CD4-positive, alpha-beta T cell treated with Interleukin-15 for 1 hour (primary cell): Measurements from ENCODE around the gene FGFR1OP2.
A peak's percentile ranks its signal among the peaks of the same experiment; 100 is the strongest.
"Not testable (repeated sequence)": the region's sequence is repeated elsewhere in the genome, so short reads cannot be mapped to it uniquely, and the experiment has no call there.

Experiments used
- DNase-seq: peaks from one replicate; pipeline ENCODE4 v3.0.0-alpha.2; 2020

The FGFR1OP2 gene

DNA sequence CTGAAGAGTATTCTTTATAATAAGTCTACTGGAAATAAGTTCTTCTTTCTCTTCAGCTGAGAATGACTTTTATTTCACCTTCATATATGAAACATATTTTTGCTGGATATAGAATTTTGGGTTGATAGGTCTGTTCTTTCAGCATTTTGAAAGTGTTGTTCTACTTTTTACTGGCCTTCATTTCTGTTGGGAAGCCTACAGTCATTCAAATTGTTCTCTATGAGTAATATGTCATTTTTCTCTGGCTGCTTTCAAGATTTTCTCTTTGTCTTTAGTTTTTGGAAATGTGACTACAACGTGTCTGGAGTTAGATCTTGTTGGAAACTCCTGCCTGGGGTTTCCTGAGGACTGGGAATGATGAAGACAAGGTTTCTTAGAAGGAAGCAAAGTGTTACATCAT lies 10.0 kb downstream of the FGFR1OP2 start:
- no peak for DNase-seq

DNA sequence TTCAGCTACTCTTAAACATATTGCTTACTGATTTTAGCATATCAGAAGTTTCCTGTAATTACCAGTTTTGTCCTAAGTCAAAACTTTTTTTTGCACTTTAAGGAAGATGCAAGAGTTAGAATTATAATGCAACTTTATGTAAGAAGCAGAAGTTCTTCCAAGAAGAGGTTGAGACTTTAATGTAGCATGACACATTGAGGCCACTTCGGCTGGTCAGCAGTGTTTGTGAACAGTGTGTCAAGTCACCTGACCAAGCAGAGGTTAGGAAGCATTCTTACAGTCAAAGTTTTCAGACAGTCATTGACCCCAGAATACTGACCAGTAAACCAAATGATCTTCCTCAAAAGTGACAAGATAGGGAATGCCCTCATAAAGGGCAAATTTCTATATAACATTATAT lies 15.2 kb downstream of the FGFR1OP2 start:
- peak; percentile 47 for DNase-seq

DNA sequence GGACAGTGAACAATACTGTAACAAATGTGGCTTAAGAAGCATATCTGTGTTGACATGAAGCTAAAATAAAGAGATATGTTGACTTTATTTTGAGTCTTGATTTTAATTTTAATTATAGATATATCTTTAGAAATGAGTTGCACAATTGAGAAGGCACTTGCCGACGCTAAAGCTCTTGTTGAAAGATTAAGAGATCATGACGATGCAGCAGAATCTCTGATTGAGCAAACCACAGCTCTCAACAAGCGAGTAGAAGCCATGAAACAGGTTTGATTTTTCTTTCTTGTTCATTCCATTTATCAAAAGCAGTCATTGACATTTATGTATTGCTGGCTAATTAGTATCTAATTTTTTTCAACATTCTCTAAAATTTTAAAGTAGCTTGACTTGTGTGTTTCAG lies 15.8 kb downstream of the FGFR1OP2 start:
- DNase-seq: no peak

DNA sequence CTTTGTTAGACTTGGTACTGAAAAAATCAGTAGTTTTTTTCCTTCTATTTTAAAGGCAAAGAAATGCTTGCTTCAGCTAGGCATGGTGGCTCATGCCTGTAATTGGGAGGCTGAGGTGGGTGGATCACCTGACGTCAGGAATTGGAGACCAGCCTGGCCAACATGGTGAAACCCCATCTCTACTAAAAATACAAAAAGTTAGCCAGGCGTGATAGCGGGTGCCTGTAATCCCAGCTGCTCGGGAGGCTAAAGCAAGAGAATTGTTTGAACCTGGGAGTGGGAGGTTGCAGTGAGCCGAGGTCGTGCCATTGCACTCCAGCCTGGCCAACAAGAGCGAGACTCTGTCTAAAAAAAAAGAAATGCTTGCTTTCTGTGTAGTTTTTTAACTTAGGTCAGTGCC lies 23.1 kb downstream of the FGFR1OP2 start:
- DNase-seq: not testable (repeated sequence)

DNA sequence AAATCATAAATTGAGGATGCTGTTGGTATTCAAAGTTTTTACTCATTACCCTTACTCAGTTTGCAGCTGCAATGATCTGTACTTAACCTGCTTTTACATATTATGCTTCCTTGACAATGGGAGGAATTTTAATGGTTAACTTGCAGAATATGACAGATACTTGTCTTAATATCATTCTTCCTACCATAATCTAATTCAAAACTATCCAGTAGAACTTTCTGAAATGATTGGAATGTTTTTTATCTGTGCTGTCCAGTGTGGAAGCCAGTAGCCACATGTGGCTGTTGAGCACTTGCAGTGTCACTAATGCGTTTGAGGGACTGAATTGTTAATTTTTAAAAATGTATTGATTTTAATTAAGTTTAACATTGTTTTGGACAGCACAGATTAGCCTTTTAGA lies 23.5 kb downstream of the FGFR1OP2 start:
- DNase-seq: no peak

DNA sequence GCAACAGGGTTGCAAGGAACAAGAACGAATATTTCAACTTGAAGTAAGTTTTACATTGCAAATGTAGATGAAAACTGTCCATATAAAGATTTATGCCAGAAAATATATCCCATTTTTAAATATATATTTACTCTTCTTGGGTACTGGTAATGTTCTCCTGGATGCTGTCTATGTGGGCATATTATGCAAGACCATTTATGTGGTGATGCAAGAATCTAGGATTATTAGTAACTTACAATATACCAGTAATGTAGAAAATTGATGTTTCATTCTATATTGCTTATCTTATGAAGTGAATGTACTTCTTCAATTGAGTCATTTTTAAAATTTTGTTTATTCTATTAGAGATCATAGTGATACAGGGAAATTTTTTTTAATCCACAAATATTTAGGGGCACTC lies 25.1 kb downstream of the FGFR1OP2 start:
- no peak for DNase-seq

DNA sequence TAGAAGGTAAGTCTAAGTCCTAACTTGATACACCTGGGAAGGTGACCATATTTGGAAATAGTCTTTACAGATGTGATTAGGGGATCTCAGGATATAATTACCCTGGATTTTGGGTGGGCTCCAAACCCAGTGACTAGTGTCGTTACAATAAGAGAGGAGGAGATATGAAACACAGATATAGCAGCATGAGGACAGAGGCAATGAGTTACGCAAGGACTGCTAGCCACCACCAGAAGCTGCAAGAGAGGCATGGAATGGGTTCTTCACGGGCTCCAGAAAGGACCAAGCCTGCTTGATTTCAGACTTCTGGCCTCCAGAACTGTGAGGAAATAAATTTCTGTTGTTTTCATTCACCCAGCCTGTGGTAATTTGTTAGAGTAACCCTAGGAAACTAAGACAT lies 28.6 kb downstream of the FGFR1OP2 start:
- no peak for DNase-seq

DNA sequence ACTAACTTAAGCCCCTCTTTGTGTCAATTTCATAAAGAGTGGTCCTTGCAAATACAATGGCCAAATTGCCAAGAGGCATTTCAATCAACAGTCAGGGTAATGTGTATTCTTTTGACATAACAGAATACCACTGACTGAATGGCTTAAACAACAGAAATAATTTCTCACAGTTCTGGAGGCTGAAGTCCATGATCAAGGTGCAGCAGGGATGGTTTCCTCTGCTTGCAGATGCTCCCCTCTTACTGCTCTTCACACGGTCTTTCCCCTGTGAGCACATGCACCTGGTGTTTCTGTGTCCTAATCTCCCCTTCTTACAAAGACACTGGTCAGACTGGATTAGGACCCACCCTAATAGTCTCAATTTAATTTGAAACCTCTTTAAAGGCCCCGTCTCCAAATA lies 31.9 kb downstream of the FGFR1OP2 start:
- DNase-seq: no peak

DNA sequence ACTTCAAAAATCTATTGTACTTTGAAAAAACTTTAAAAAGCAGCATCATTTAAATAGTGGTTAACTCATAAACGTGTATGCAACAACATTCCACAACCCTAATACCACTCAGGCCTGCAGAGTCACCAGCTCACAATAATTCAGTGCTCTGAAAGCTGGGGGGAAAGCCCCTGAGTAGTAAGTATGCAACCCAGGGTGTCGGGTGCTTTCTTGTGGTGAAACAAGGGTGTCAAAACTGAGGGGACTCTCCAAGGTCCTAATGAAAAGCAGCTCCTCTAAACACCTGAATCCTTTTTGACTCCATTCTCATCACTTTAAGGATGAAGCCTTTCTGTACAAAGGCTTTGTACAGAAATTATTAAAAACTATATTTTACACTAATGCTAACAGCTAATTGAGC lies 33.7 kb downstream of the FGFR1OP2 start:
- peak; percentile 61 for DNase-seq

DNA sequence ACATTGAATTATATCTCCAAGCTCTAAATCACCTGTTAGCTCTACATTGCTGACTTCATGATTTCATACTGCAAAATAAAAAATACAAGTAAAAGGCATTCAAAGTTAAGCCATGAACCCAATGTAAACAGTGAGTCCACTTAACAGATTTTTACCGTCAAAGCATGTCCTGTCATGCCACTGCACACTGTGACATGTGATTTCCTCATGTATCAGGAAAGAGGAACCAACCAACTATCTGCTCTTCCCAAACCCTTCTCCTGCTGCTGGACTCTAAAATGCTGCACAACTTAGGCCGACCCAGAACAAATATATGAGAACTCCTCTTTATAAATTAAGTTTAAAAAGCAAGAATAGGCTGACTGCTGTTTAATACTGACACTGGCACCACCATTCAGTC lies 38.4 kb downstream of the FGFR1OP2 start:
- no peak for DNase-seq

DNA sequence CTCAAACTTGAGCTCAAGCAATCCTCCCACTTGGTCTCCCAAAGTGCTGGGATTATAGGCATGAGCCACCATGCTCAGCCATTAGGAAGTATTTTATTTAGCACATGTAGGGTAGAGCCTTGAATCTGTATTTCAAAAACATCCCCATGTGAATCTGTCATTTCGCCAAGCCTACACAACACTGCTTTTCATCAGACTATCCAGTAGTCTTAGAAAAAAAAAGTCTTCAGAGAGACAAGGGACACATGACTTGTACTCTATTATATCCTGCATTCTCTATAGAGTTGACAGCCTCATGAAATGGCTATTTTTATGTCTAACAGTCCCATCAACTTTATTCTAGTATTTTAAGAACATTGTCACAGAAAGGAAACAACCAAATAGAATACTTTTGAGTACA lies 40.5 kb downstream of the FGFR1OP2 start:
- DNase-seq: no peak

DNA sequence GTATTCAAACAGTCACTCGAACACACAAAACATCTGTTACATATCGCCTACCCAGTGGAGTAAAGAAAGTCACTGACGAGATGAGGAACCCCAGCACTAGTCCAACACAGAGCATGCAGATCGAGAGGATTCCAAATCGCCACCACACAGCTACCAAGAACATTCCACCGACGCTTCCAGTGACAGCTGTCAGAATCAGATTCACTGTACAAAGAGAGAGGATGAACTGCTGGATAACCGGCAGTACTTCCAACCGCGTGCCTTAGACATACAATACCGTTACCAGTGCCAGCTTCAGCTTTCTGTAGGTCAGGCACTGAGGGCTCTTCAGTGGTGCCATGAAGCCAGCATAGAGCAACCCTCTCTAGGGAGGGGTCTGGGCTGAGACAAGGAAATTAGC lies 41.5 kb downstream of the FGFR1OP2 start:
- DNase-seq: no peak

DNA sequence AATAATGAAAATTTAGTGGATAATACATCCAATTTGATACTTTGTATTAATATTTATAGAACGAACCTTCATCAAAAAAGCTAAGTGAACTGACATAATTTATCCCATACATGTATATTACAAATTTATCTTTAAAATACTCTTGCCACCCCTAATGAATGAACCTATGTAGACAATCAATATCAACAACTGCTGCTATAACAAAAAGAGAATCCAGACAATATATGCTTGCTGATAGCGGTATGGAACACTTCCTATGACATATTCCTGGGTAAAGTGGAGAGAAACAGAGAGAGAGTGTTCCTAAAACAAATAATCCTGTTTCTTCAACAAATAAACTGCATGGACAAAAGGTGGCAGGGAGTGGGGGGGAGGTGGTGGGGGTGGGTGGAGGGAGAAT lies 44.6 kb downstream of the FGFR1OP2 start:
- no peak for DNase-seq

DNA sequence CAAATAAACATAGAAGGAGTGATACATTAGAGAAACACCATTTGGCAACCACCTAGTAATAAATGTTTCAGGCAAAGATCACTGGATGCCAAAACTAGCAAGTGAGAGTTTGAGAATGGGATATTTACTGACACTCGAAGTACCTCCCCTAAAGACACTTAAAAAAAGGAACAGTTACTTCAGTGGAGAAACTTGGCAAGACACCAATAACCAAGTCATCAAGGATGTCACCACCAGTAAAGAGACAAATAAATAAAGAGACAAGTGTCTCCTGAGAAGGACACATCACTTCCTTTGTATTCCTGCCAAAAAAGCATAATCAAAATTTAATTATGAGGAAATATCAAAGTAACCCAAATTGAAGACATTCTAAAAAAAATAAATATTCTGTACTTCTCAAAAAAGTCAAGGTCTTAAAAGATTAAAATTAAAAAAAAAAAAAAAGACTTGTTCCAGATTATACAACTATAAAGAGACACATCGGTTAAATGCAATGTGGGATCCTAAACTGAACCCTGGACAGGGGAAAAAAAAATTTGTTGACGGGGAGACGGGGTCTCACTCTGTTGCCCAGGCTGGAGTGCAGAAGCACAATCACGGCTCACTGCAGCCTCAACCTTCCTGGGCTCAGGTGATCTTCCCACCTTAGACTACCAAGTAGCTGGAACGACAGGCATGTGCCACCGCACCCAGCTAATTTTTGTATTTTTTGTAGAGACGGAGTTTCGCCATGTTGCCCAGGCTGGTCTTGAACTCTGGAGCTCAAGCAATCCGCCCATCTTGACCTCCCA lies 49.6 kb downstream of the FGFR1OP2 start:
- no peak for DNase-seq

DNA sequence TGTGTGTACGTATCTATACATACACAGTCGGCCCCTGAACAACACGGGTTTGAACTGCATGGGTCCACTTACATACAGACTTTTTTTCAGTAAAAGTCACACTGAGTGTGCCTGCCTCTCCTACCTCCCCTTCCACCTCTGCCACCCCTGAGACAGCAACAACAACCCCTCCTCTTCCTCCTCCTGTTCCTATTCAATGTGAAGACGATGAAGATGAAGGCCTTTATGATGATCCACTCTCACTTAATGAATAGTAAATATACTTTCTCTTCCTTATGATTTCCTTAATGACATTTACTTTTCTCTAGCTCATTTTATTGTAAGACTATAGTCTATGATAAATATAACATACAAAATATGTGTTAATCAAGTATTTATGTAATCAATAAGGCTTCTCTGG lies 50.4 kb downstream of the FGFR1OP2 start:
- DNase-seq: no peak

DNA sequence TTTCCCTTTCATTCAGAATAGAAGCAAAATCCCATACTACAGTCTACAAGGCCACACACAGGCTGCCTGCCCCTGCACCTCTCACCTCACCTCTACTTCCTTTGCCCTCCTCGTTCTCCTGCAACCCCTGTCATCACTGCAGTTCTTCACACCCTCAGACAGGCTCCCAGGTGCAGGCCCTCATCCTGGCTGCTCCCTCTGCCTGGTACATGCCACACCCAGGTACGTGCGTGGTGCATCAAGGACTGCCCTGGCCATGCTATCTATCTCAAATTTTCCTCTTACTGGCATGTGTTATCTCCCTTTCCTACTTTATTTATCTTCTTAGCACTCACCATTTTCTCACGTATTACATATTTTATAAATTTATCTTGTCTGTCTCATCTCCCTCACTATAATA lies 51.6 kb downstream of the FGFR1OP2 start:
- DNase-seq: no peak

DNA sequence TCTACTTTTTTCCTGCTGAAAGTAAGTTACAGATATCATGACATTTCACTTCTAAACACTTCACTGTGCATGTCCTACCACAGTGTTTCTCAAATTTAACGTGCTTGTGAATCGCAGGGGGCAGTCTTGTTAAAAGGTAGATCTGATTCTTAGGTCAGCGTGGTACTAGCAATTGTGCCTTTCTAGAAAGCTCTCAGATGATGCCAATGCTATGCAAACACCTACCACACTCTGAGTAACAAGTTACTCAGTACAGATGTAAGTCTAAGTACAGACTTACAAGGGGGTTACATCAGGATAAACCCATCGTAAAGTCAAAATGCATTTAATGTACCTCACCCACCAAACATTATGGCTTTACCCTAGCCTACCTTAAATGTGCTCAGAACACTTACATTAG lies 53.6 kb downstream of the FGFR1OP2 start:
- no peak for DNase-seq

DNA sequence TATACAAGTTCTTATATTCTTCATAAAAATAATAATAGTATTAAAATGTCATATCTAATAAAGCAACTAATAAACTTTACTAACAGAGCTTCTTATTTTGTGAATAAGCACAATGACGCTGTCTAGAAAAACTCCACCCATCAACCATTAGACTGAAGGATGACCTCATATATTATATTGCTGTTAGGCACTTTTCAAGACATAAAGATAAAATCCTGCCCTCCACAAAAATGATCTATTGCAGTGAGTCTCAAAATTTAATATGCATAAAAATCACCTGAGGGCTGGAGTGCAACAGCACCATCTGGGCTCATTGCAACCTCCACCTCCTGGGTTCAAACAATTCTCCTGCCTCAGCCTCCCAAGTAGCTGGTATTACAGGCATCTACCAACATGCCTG lies 55.8 kb downstream of the FGFR1OP2 start:
- DNase-seq: no peak

DNA sequence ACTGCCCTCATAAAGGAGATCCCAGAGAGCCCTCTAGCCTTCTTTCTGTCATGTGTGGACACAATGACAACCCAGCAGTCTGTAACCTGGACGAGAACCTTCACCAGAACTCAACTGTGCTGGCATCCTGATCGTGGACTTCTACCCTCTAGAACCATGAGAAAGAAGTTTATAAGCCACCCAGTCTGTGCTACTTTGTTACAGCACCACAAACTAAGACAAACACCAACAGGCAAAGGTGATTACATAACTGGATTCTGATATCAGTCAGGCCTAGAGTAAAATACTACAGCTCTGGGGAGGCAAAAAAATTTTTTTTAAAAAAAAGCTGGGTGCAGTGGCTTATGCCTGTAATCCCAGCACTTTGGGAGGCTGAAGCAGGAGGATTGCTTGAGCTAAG lies 57.4 kb downstream of the FGFR1OP2 start:
- no peak for DNase-seq

DNA sequence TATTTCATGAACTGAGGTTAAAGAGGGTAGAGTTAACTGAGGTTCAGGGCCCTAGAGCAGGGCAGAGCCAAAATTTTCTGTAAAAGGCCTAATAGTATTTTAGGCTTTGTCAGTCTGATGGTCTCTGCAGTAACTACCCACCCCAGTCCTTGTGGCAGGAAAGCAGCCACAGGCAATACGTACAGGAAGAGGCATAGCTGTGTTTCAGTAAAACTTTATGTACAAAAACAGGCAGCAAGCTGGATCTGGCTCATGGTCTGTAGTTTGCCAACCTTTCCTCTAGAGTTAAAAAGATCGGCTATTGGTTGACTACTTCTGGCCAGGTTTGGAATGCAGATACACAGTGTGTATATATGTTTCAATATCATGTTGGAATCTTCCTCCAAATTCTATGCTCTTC lies 58.7 kb downstream of the FGFR1OP2 start:
- no peak for DNase-seq

DNA sequence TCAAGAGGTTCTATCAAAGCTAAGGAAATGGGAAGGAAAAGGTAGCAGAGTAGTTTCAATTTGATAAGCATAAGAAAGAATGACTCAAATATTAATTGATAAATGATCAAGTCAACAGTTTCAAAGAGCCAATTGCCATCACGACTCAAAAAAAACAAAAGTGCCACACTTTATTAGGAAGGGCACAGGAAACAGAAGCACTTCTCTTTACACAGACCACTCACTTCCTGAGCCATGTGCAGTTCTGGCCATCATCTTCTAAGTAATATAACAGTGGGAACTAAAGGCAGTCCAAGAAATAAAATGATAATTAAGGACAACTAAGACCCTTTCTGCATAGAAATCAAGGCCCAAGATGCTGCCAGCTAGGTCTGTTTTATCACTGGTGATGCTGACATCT lies 62.7 kb downstream of the FGFR1OP2 start:
- DNase-seq: no peak

DNA sequence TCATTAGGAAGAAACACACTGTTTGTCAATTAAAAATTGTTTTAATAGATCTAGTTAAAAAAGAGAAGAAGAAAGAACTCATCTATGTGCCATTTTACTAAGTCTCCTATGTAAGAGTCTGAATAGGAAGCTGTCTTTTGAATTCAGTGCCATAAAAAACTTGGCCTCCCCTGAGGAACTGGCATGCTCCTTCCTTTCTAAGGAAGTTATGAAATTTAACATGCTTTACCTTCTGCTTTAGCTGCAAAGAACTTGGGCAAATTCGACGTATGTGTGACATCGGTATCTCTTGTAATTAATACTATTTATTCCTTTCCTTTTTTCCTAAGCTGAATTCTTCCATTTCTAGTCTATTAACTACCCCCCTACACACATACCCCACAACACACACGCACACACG lies 63.4 kb downstream of the FGFR1OP2 start:
- DNase-seq: no peak

DNA sequence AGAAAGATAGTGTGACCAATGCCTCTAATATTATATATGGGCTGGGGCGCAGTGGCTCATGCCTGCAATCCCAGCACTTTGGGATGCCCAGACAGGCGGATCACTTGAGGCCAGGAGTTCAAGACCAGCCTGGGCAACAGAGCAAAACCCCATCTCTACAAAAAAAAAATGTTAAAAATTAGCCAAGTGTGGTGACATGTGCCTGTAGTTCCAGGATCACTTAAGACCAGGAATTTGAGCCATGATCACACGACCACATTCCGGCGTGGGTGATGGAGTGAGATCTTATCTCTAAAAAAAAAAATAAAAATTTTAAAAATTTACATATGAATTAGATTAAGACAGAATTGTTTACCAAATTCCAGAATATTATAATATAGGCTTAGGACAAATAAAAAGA lies 63.9 kb downstream of the FGFR1OP2 start:
- no peak for DNase-seq

DNA sequence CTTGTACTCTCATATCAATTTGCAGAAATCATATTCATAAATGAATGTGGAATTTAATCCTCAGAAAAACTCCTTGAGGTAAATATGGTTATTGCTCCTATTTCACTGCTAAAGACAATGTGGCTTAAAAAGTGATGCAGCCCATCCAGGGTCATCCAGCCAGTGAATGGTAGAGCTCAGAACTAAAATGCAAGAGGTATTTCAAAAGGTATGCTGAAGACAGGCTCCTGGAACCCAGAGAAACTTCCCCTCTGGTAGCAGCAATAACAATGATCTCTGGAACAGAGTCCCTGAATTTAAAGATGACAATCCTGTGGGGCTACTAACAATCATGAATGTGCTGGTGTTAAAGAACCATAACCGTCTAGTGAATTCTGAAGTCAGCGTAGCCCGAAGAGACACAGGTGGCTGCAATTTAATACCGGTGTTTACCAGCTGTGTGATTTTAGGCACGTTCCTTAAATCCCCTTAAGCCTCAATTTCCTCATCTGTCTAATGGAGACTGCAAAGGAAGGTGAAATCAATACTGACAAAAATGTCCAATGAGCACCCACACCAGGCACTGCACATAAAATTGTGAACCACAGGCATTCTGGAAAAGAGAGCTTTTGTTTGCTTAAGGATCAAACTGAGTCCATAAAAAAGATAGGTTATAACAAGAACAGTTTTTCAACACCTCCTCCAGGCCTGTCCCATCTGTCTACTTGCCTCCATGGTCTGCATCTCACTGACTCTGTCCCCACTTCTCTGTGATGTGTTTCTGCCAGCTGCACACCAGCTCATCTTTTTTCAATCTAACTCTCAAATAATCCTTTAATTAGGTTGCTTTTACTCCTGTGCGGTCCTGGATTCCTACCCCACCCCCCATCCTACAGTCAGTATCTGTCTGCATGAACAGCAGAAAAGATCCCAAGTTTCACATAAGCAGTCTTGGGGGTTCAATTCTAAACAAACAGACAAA lies 65.4 kb downstream of the FGFR1OP2 start:
- no peak for DNase-seq
